ENCODE measurements around the gene STOML3. TPM values are rescaled to one million over a fixed set of nuclear protein-coding genes. Genes with fewer than 3 reads are reported as not detected.
A peak's percentile ranks its signal among the peaks of the same experiment; 100 is the strongest.

The STOML3 gene
- total and polyA plus RNA-seq, 8 donors, result 0.07 TPM; not detected in 7

DNA sequence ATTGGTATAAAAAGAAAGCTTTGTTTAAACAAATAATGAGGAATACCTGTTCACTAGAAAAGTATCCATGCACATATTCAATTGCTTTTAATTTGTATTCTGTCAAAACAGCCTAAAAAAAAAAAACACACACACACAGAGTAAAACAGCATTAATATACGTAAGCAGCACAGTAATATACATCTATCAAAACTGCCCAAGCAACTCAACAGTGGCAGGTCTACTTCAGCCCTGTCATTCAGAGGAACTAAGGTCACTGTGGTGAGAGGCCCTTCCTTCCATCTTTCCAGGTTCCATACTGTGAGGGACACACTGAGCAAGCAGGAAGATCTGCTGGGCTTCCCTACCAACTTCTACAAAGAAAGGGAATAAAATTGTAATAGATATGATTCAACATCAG lies 43.5 kb upstream of the STOML3 start:
- no peak for FAIRE-seq
- H3K9me3 ChIP-seq, result no peaks in the 10 kb centered on the region
- no peak overlapping the region for H3K27ac ChIP-seq
- no peaks in the 10 kb centered on the region for H3K36me3 ChIP-seq
- peaks cover 0 to 12% (median 8%) of the 10 kb centered on the region in 3 donors for H3K4me1 ChIP-seq
- DNase-seq, result no peak
- H3K27me3 ChIP-seq, result no peaks in the 10 kb centered on the region
- H3K4me3 ChIP-seq, result no peak overlapping the region
- TF ChIP-seq CTCF (IDR thresholded peaks at IDR 0.05), result no peak
- 81 to 87% methylated on average over 1 of the region's 1 CpG for WGBS, 2 donors
- intact Hi-C loops (cut with DNase I), result no loop called here
- ATAC-seq, result no peak

- Histone ChIP-seq H3K4me1 (peaks cover 0 to 12% (median 8%) of the 10 kb centered on the region in 3 donors), H3K4me3 (no peak overlapping the region), H3K27me3 (no peaks in the 10 kb centered on the region), H3K9me3 (no peaks in the 10 kb centered on the region), H3K36me3 (peaks cover 0 to 12% (median 4%) of the 10 kb centered on the region in 3 donors), H3K27ac (no peak overlapping the region)
- intact Hi-C loops (cut with DNase I), result no loop called here
- FAIRE-seq, result no peak
- TF ChIP-seq CTCF (IDR thresholded peaks at IDR 0.05), result no peak
- no peak for DNase-seq
- 93 to 98% methylated on average over 1 of the region's 1 CpG for WGBS, 2 donors
- ATAC-seq, result no peak
These were observed 41.5 kb upstream of the STOML3 start for GRCh38 chr13:39032150-39032549.

DNA sequence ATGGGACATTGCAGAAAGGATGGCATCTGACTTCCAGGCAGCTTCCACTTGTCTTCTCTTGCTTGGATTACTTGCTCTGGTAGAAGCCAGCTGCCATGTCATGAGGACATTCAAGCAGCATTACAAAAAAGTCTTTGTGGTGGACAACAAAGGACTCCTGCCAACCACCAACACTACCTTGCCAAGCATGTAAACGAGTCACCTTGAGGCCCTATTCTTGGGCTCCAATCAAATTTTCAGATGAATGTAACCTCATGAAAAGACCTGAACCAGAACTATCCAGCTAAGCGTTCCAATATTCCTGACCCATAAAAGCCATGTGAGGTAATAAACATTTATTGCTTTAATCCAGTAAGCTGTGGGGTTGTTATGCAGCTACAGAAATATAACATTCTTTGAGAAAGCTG lies 34.8 kb upstream of the STOML3 start:
- H3K4me3 ChIP-seq, result no peak overlapping the region
- FAIRE-seq (no peak), DNase-seq (no peak), ATAC-seq (no peak)
- H3K27ac ChIP-seq, result no peak overlapping the region
- TF ChIP-seq CTCF (IDR thresholded peaks at IDR 0.05), result no peak
- peaks cover 0 to 40% (median 12%) of the 10 kb centered on the region in 3 donors for H3K36me3 ChIP-seq
- H3K9me3 ChIP-seq, result no peaks in the 10 kb centered on the region
- H3K27me3 ChIP-seq, result no peaks in the 10 kb centered on the region
- WGBS, 2 donors, result 54% methylated on average over 2 of the region's 2 CpGs
- peaks cover 0 to 7% (median 0%) of the 10 kb centered on the region in 3 donors for H3K4me1 ChIP-seq
- intact Hi-C loops (cut with DNase I), result no loop called here

- peaks cover 0 to 8% (median 0%) of the 10 kb centered on the region in 3 donors for H3K4me1 ChIP-seq
- H3K27me3 ChIP-seq, result no peaks in the 10 kb centered on the region
- peaks cover 2 to 39% (median 12%) of the 10 kb centered on the region in 3 donors for H3K36me3 ChIP-seq
- intact Hi-C loops (cut with DNase I), result no loop called here
- no peak for FAIRE-seq
- no peak overlapping the region for H3K4me3 ChIP-seq
- DNase-seq, result no peak
- H3K27ac ChIP-seq, result peak overlapping the region in 1 of 4 donors; percentile 27
- no peak for TF ChIP-seq CTCF (IDR thresholded peaks at IDR 0.05)
- ATAC-seq, result peak in 2 of 4 donors; percentile 31 to 66
- no peaks in the 10 kb centered on the region for H3K9me3 ChIP-seq
These were observed 33.1 kb upstream of the STOML3 start for GRCh38 chr13:39023761-39024160.

DNA sequence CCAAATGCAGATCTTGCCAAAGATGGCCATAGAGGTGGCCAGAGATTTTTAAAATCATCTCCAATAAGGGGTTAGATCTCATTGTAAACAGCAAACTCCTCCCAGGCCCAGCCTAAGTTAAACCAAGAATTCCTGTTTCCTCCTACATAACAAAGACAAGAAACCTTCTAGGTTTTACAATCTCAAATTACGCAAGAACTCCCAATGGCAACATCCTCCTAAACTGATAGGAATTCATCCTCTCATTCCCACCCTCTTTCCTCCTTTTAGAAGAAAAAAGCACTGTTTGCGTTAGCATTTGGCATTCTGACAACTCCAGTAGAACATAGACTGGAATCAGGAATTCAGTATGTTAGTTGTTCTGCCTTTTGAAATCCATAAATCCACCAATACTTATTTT lies 32.7 kb upstream of the STOML3 start:
- H3K4me1 ChIP-seq, result peaks cover 0 to 8% (median 0%) of the 10 kb centered on the region in 3 donors
- no peaks in the 10 kb centered on the region for H3K9me3 ChIP-seq
- peak overlapping the region in 1 of 4 donors; percentile 27 for H3K27ac ChIP-seq
- intact Hi-C loops (cut with DNase I), result no loop called here
- H3K4me3 ChIP-seq, result no peak overlapping the region
- no peak for ATAC-seq
- no peaks in the 10 kb centered on the region for H3K27me3 ChIP-seq
- no peak for DNase-seq
- TF ChIP-seq CTCF (IDR thresholded peaks at IDR 0.05), result no peak
- H3K36me3 ChIP-seq, result peaks cover 4 to 34% (median 8%) of the 10 kb centered on the region in 3 donors
- no peak for FAIRE-seq
- WGBS, 2 donors, result 84 to 87% methylated on average over 2 of the region's 2 CpGs
